HG03175 (cell line): ENCODE data around the gene KLHDC8A.
A peak's percentile ranks its signal among the peaks of the same experiment; 100 is the strongest.
"Not testable (repeated sequence)": the region's sequence is repeated elsewhere in the genome, so short reads cannot be mapped to it uniquely, and the experiment has no call there.

Experiments used
- ATAC-seq: cut with Tn5 transposase; IDR thresholded peaks from one replicate; pipeline ENCODE4 v1.9.1; 2021; ENCODE audit warnings: mild to moderate bottlenecking, moderate library complexity; ENCODE audit not compliant: unreplicated experiment

Gene KLHDC8A

DNA sequence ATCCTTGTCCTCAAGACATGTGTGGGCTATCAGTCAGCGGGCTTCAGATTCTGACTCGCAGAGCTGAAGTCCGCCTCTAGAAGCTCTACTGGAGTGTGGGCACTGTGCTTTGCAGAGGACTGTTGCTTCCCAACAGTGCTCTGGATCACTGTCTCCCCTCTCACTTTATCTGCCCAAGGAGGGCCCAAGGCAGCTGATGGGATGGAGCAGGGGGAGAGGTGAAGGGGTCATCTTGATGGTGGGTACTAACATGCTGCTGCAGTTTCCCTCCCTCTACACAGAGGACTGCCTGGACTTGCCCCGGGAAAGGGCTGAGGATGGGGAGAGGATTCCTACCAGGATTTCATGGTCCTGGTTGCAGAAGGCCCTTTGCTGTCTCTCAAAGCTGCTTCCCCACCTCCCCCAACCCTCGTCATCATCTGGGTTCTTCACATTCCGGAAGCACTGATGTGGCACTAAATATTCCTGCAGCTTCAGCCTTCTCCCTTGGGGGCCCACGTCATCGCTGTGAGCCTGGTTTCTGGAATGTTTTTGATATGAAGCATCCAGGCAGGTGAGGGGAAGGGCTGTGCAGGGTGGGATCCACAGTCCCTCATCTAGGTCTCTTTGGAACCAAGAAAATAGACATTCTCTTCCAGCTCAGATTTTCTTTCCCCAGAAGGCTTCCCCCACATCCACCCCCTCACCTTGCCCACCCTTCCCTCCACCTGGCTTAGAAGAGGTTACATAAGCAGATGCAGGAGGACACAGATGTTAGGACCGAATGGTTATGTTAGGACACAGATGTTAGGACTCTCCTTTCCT lies 58.3 kb downstream of the KLHDC8A start:
- ATAC-seq = no peak

DNA sequence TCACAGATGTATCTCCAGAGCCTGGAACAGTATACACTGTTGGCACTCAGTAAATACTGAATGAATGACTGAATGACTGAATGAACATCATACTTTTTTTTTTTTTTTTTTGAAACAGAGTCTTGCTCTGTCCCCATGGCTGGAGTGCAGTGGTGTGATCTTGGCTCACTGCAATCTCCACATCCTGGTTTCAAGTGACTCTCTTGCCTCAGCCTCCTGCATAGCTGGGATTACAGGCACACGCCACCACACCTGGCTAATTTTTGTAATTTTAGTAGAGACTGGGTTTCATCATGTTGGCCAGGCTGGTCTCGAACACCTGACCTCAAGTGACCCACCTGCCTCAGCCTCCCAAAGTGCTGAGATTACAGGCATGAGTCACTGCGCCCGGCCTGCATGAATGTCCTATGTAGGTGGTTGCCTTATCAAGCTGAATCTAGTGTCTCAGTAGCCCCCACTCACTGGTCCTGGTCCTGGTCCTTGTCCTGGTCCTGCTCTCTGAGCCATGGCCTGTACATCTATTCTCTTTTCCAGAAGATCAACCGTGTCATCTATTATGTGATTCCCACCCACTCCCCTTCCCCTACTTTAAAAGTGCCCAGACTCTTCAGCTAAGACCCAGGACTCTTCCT lies 59.1 kb downstream of the KLHDC8A start:
- not testable (repeated sequence) for ATAC-seq

DNA sequence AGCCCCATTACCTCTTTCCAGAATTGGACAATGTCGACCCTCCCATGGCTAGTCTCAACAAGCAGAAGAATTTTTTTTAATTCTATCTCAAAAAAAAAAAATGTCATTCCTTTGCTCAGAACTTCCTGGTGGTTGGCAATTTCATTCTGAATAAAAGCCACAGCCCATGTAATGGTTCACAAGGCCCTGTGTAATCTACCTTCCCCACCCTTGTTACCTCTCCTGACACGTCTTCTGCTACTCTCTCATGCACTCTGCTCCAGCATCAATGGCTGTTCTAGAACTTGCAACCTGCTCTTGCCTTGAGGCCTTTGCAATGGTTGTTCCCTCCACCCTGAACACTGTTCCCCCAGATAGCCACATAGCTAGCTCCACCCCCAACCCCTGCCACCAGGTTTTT lies 60.6 kb downstream of the KLHDC8A start:
- no peak for ATAC-seq

DNA sequence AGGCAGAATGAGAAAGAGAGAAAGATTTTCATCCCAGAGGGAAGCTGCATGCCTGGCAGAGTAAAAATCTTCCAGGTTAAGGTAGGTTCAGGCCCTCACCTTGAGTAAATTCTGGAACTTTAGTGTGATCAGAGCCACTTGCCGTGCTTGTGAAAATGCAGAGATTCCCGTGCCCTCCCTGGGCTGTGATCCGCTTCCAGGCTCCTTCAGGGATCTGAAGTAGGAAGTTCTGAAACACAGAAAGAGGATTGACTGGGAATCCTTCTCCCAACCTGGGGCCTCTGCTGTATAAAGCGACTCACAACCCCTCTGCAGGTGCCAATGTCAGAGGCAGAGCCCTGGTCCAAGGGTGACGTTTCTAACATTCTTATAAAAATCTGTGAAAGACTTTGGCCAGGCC lies 61.8 kb downstream of the KLHDC8A start:
- no peak for ATAC-seq

DNA sequence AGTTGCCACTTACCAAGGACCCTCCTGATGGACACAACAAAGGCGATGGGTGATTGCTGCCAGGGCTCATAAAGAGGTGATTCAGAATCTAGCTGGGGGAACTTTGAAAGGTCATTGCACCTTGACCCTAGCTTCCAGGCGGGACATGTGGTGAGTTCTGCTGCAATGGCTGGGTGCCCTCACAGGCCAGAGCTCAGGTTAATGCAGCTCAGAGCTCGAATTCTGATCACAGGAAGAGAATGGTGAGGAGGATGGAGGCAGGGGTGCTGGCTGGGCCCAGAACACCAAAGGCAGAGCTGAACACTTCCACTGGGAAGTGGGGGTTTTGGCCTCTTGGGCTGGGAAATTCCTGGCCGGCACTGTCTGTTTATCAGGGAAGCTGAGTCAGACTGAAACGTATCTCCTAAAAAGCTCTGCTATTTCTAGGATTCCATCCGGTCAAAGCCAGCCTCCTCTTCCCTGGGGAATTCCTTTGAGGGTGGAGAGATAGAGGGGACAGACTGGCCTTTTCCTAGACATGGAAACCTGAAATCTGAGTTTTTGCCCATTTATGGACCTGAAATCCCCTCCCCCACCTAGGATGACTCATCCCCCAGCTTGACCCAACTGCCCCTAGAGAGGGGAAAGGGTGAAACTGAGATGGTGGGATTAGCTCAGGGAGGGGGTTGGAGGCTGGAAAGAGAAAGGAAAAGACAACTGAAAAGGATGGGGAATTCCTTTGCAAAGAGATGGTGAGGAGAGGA lies 62.4 kb downstream of the KLHDC8A start:
- no peak for ATAC-seq

DNA sequence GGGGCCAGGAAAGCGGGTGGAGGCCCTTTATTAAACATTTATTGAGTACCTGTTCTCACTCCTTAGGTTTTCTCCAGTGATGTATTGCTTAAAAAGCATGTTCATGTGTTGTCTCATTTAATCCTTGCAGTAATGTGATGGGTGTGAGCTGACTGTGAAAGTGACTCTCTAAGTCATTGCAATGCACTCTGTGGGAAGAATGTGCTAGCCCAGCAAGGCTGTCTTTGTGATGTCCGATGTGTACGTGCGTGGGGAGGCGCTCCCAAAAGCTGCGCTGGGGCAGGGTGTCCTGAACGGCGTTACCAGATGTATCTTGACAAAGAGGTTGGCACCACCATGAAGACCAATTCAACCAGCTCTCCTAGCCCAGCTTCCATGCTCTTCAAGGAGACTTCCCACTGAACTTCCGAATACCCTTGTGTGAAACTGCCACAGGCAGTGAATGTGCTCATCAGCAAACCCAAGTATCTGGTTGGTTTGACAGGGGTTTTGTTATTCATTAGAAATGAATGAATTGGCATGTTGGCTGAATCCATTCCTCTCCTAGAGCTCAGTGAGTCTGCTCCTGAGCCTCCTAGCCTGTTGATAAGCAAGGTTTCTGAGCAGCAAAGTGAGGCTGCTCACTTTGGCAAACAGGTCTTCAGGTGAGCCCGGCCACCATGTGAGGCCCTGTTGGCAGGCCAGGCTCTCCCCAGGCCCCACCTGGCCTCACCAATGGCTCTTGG lies 63.2 kb downstream of the KLHDC8A start:
- no peak for ATAC-seq

DNA sequence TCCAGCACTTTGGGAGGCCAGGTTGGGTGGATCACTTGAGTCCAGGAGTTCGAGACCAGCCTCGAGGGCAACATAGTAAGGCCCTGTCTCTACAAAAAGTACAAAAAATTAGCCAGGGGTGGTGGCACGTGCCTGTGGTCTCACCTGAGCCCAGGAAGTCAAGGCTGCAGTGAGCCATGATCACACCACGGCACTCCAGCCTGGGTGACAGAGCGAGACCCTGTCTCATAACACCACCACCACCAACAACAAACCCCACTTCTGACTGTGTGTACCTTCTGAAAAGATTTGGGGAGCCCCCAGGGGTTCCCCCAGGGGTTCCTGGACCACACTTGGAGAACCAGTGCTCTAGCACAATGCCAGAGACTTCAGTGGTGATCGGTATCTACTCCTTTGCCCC lies 65.1 kb downstream of the KLHDC8A start:
- ATAC-seq = no peak

DNA sequence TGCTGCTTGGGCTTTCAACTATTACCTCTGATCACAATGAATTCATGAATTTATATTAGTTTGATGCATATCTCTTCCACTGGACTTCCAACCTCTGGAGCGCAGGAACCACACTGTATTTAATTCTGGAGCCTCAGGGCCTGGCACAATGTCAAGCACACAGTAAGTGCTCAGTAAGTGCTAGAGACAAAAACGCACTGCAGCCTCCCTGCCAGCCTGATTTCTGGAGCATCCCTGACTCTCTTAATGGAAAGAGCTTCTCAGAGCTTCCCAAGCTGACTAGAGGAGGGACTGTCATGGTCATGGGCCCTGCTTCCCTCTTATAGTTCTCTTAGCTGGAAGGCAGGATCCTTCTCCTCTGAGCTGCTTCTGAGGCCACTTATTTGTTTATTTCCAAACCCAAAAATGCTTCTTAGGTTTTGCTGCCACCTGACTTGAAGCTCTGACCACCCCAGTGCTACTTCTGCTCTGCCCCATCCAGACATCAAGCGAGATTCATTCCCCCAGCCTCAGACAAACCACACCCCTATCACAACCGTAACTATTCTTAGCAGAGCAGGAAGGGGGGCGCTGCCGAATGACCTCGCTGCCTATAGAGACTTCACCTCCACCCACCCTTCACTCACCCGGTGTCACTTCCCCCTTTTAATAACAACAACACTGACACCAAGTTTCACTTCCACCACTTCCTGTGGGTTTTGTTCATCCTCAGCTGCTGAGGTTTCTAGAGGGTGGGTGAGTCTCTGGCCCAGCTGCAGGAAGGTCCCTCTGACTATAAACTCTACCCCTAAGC lies 68.8 kb downstream of the KLHDC8A start:
- ATAC-seq = peak; percentile 85

DNA sequence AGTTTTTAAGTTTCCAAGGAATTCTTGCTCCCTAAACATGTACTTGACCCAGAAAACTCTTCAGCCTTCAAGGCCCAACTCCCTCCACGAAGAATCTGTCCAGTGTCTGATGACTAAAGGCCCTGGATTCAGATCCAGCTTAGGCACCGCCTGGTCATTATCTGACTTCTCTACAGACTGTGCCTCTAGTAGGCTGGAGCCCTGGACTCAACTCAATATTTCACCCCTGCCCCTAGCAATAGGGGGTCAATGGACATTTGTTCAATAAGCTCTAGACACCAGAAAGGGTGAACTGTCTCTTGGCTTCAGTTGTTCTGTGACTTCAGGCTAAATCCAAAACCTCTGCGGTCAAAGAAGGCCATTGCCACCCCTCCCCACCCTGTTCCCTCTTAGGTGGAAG lies 69.6 kb downstream of the KLHDC8A start:
- ATAC-seq = no peak

DNA sequence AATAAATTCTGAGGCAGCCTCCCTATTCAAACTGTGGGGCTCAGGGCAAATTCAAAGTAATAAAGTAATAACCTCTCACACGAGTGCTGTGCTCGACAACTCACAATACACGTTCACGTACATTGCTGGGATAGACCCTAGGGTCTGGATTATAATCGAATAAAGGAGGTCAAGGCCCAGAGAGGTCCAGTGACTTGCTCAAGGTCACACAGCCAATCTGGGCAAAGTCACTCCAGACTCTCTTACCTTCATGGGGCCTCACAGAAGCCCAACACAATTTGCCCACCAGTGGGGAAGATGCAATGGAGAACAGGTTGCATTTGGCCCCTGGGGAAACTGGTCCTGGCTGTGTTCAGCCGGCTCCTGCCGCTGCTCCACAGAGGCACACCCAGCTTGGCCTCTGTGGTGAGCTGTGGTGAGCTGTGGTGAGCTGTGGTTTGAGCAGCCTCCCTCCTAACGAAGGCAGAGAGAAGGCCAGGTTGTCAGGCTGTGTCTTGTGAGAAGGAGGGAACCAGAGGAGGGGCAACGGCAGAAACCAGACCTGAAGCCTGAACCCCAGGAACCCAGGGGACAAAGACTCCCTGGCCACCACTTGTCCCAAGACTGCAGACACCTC lies 70.3 kb downstream of the KLHDC8A start:
- ATAC-seq = peak; percentile 30
